Mammary epithelial cell (primary cell): Measurements from ENCODE around the gene GBP6.

Experiments used
- CTCF ChIP-seq, 2 donors: IDR thresholded peaks in 1 of 2; conservative IDR thresholded peaks in 1 of 2; 2 replicates each; pipeline ENCODE4 v1.5.1; 2011 to 2012; ENCODE audit warnings: inconsistent platforms in 2 of 2, low read length in 2 of 2, mild to moderate bottlenecking in 2 of 2, control low read depth in 1 of 2, low read depth in 1 of 2; ENCODE audit not compliant: insufficient read depth in 1 of 2; ENCODE audit errors: extremely low read depth in 1 of 2
- EZH2 ChIP-seq: IDR thresholded peaks from 2 replicates; pipeline ENCODE4 v1.6.1; 2012; ENCODE audit warnings: low read length, inconsistent platforms, borderline replicate concordance

- TF ChIP-seq CTCF (conservative IDR thresholded peaks at IDR 0.05 in 1 of 2, IDR thresholded peaks at IDR 0.05 in 1 of 2; ENCODE audit: extremely low read depth in 1 of 2, insufficient read depth in 1 of 2, low read depth in 1 of 2, low read length in 2 of 2) = no peak
- TF ChIP-seq EZH2 = no peak
Observed at GRCh38 chr1:89331890-89332289, 32.0 kb upstream of the GBP6 start.
